RKO (cell line): ENCODE results near the gene KRTAP4-4.
A peak's percentile ranks its signal among the peaks of the same experiment; 100 is the strongest.

ENCODE experiments used
- DNase-seq: peaks from one replicate; pipeline ENCODE4 v3.0.0-alpha.2; 2016; ENCODE audit warnings: low spot score

Gene KRTAP4-4

DNA sequence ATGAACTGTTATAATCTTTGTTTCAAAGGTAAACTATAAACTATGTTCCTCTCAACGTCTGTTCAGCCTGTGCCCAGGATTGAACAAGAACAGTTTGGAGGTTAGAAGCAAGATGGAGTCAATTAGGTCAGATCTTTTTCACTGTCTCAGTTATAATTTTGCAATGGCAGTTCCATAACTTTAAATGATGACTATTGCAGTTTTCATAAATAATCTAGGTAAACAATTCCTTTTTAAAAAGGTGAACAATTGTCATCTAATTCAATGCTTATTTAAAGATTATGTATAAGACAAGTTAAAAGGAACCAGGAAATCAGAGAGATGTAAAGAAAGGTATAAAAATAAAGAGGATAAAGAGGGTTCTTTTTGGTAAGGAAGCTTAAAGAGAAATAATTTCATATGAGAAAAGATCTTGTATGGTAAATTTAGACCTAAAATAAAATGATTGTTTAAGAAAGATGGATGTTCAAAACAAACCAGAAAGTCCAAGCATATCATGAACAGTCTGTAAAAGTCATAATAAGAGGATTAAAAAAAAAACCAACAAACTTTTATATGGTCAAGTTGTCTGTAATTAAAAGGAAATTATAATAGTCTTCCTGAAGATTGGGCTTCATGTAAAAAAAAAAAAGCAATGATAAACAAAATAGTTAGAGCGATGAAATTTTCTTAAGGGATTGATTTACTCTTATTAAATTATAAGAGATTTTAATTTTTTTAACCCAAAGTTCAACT lies 49.2 kb downstream of the KRTAP4-4 start:
- DNase-seq: peak; percentile 30
